Sigmoid colon (tissue), 4 donors: ENCODE results near the gene TRIO.

Experiments used
- EP300 ChIP-seq, 4 donors: sonication (generic); formaldehyde crosslinking; IDR thresholded peaks; one replicate each; pipeline ENCODE4 v1.6.1; 2017; ENCODE audit warnings: antibody characterized with exemption in 4 of 4
- POLR2A ChIP-seq, 2 donors: fragments of 450-650 bp; IDR thresholded peaks; one replicate each; pipeline ENCODE4 v1.6.1; 2016; ENCODE audit warnings: antibody characterized with exemption in 2 of 2, mild to moderate bottlenecking in 2 of 2, moderate library complexity in 2 of 2
- POLR2AphosphoS5 ChIP-seq, 4 donors: sonication (generic); formaldehyde crosslinking; IDR thresholded peaks; one replicate each; pipeline ENCODE4 v1.6.1; 2017; ENCODE audit warnings: antibody characterized with exemption in 4 of 4
- TF ChIP-seq, protein P1 (sequence below), 4 experiments: fragments of 450-650 bp in 3 of 4; fragments of 200-600 bp in 1 of 4; IDR thresholded peaks; one replicate each; pipeline ENCODE4 v1.5.1; 2016 to 2019; ENCODE audit warnings: antibody characterized with exemption in 4 of 4, mild to moderate bottlenecking in 3 of 4, moderate library complexity in 2 of 4

GRCh38 chr5:14523243-14524034, 380.3 kb downstream of the TRIO start:
- TF ChIP-seq, protein P1, sequence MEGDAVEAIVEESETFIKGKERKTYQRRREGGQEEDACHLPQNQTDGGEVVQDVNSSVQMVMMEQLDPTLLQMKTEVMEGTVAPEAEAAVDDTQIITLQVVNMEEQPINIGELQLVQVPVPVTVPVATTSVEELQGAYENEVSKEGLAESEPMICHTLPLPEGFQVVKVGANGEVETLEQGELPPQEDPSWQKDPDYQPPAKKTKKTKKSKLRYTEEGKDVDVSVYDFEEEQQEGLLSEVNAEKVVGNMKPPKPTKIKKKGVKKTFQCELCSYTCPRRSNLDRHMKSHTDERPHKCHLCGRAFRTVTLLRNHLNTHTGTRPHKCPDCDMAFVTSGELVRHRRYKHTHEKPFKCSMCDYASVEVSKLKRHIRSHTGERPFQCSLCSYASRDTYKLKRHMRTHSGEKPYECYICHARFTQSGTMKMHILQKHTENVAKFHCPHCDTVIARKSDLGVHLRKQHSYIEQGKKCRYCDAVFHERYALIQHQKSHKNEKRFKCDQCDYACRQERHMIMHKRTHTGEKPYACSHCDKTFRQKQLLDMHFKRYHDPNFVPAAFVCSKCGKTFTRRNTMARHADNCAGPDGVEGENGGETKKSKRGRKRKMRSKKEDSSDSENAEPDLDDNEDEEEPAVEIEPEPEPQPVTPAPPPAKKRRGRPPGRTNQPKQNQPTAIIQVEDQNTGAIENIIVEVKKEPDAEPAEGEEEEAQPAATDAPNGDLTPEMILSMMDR (IDR thresholded peaks at IDR 0.05), result no peak
- no peak for TF ChIP-seq POLR2A (IDR thresholded peaks at IDR 0.05)
- TF ChIP-seq POLR2AphosphoS5 (IDR thresholded peaks at IDR 0.05), result no peak
- TF ChIP-seq EP300 (IDR thresholded peaks at IDR 0.05), result no peak
